OCI-LY1 (cell line): ENCODE results near the gene KRTAP5-3.
"Not testable (repeated sequence)": the region's sequence is repeated elsewhere in the genome, so short reads cannot be mapped to it uniquely, and the experiment has no call there.

Experiments
- H2AFZ ChIP-seq: fragments of 200-600 bp; sonication (generic), shearing (Covaris generic); 2 replicates; pipeline ENCODE4 v1.6.0; 2014; ENCODE audit warnings: antibody characterized with exemption, mild to moderate bottlenecking, low read length
- H3F3A ChIP-seq: fragments of 200-600 bp; sonication (generic), shearing (Covaris generic); 2 replicates; pipeline ENCODE4 v1.6.0; 2014; ENCODE audit warnings: mild to moderate bottlenecking, antibody characterized with exemption, low read length, moderate library complexity; ENCODE audit not compliant: insufficient read depth
- H3K27ac ChIP-seq: fragments of 200-600 bp; sonication (generic); 2 replicates; pipeline ENCODE4 v1.5.1; 2014; ENCODE audit warnings: low read length, mixed run types, mild to moderate bottlenecking, low read depth; ENCODE audit not compliant: poor library complexity, severe bottlenecking
- H3K27me3 ChIP-seq: fragments of 200-600 bp; sonication (generic); 2 replicates; pipeline ENCODE4 v1.6.0; 2014; ENCODE audit warnings: antibody characterized with exemption, mild to moderate bottlenecking, low read length, moderate library complexity; ENCODE audit not compliant: insufficient read depth
- H3K36me3 ChIP-seq: fragments of 200-600 bp; sonication (generic); 2 replicates; pipeline ENCODE4 v1.6.1; 2014; ENCODE audit warnings: mild to moderate bottlenecking, antibody characterized with exemption, low read length, moderate library complexity, mixed read lengths; ENCODE audit not compliant: insufficient read depth
- H3K4me1 ChIP-seq: fragments of 200-600 bp; sonication (generic); 2 replicates; pipeline ENCODE4 v1.5.1; 2014; ENCODE audit warnings: mild to moderate bottlenecking, low read length, moderate library complexity; ENCODE audit not compliant: insufficient read depth, severe bottlenecking
- H3K4me2 ChIP-seq: fragments of 200-600 bp; sonication (generic), shearing (Covaris generic); 2 replicates; pipeline ENCODE4 v1.6.1; 2014; ENCODE audit warnings: low read length
- H3K4me3 ChIP-seq: fragments of 200-600 bp; sonication (generic); 2 replicates; pipeline ENCODE4 v1.5.1; 2014; ENCODE audit warnings: low read length, low read depth, mild to moderate bottlenecking, mixed read lengths; ENCODE audit not compliant: poor library complexity, severe bottlenecking
- H3K79me2 ChIP-seq: fragments of 200-600 bp; shearing (Covaris generic); 2 replicates; pipeline ENCODE4 v1.6.1; 2016; ENCODE audit warnings: mixed run types, low read length, mixed read lengths; ENCODE audit not compliant: insufficient read depth
- H3K9ac ChIP-seq: fragments of 200-600 bp; sonication (generic), shearing (Covaris generic); 2 replicates; pipeline ENCODE4 v1.6.1; 2014; ENCODE audit warnings: mild to moderate bottlenecking, low read length, mixed read lengths
- H3K9me2 ChIP-seq: fragments of 200-600 bp; sonication (generic), shearing (Covaris generic); 2 replicates; pipeline ENCODE4 v1.6.1; 2014; ENCODE audit warnings: low read depth, mild to moderate bottlenecking, low read length, mixed read lengths
- H3K9me3 ChIP-seq: fragments of 200-600 bp; shearing (Covaris generic); 2 replicates; pipeline ENCODE4 v1.6.1; 2014; ENCODE audit warnings: low read length, mixed read lengths
- H4K20me1 ChIP-seq: fragments of 200-600 bp; sonication (generic), shearing (Covaris generic); 2 replicates; pipeline ENCODE4 v1.6.0; 2016; ENCODE audit warnings: mild to moderate bottlenecking, low read length; ENCODE audit not compliant: insufficient read depth
- EZH2 ChIP-seq: fragments of 200-600 bp; sonication (generic), shearing (Covaris generic); IDR thresholded peaks from 2 replicates; pipeline ENCODE4 v1.8.0; 2017; ENCODE audit warnings: borderline replicate concordance, mixed run types, mild to moderate bottlenecking, antibody characterized with exemption, low read length, moderate library complexity, mixed read lengths
- TF ChIP-seq, protein P1 (sequence below): fragments of 200-600 bp; sonication (generic), shearing (Covaris generic); IDR thresholded peaks from 2 replicates; pipeline ENCODE4 v1.5.1; 2017; ENCODE audit warnings: mild to moderate bottlenecking, antibody characterized with exemption, low read length, moderate library complexity, mixed read lengths

Gene KRTAP5-3

DNA sequence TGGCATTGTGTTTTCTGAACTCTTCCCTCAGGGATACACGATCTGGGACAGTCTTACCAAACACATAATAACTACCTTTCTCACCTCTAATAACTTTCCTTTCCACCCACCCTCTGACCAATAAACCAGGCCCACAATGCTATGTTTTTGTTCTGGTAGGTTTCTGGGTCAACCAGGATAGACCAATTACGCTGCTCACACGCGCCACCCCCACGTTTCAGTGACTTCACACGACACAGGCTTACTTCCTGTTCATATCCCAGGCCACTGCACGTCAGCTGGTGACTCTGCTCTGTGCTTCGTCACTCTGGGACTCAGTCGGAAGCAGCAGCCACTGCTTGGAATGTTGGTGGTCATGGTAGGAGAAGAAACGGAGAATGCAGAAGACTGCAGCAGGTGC is 11.2 kb upstream of the KRTAP5-3 start:
- Histone ChIP-seq H3K36me3 (no peaks in the 10 kb centered on the region), H3K4me2 (no peak overlapping the region), H4K20me1 (no peaks in the 10 kb centered on the region), H3K9me3 (no peaks in the 10 kb centered on the region), H3K27ac (no peak overlapping the region), H3F3A (no peaks in the 10 kb centered on the region), H3K9me2 (no peaks in the 10 kb centered on the region), H3K4me1 (no peaks in the 10 kb centered on the region), H2AFZ (no peak overlapping the region), H3K4me3 (no peak overlapping the region), H3K27me3 (peaks cover 6% of the 10 kb centered on the region; the same call in 1 of the 2 replicates), H3K79me2 (no peaks in the 10 kb centered on the region), H3K9ac (no peak overlapping the region)
- no peak for TF ChIP-seq EZH2
- TF ChIP-seq, protein P1, sequence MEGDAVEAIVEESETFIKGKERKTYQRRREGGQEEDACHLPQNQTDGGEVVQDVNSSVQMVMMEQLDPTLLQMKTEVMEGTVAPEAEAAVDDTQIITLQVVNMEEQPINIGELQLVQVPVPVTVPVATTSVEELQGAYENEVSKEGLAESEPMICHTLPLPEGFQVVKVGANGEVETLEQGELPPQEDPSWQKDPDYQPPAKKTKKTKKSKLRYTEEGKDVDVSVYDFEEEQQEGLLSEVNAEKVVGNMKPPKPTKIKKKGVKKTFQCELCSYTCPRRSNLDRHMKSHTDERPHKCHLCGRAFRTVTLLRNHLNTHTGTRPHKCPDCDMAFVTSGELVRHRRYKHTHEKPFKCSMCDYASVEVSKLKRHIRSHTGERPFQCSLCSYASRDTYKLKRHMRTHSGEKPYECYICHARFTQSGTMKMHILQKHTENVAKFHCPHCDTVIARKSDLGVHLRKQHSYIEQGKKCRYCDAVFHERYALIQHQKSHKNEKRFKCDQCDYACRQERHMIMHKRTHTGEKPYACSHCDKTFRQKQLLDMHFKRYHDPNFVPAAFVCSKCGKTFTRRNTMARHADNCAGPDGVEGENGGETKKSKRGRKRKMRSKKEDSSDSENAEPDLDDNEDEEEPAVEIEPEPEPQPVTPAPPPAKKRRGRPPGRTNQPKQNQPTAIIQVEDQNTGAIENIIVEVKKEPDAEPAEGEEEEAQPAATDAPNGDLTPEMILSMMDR: no peak

DNA sequence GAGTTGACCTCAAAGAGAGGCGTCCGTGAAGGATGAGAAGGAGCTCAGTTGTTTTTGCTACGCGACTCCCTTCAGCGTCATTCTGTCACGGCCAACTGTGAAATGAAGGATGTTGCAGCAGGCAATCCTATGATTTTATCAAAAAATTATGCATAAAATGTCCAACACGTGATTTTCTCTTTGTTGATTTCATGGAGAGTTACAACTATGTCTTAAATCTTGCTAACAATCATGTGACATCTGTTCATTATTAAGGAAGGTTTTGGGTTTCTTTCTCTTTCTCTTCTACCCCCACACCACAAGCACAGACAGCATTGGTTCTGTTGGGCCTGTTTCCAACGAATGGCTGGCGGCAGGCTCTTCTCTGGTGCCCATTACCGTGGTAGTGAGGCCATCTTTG is 10.0 kb upstream of the KRTAP5-3 start:
- no peak overlapping the region for H3K4me3 ChIP-seq
- TF ChIP-seq, protein P1: no peak
- no peak for TF ChIP-seq EZH2
- H3K9me3 ChIP-seq: no peaks in the 10 kb centered on the region
- no peaks in the 10 kb centered on the region for H4K20me1 ChIP-seq
- no peak overlapping the region for H3K9ac ChIP-seq
- H3K27me3 ChIP-seq: peaks cover 6% of the 10 kb centered on the region; the same call in 1 of the 2 replicates
- H3K27ac ChIP-seq: no peak overlapping the region
- H3F3A ChIP-seq: no peaks in the 10 kb centered on the region
- no peaks in the 10 kb centered on the region for H3K79me2 ChIP-seq
- no peaks in the 10 kb centered on the region for H3K36me3 ChIP-seq
- no peaks in the 10 kb centered on the region for H3K9me2 ChIP-seq
- no peaks in the 10 kb centered on the region for H3K4me1 ChIP-seq
- H3K4me2 ChIP-seq: no peak overlapping the region
- H2AFZ ChIP-seq: no peak overlapping the region

DNA sequence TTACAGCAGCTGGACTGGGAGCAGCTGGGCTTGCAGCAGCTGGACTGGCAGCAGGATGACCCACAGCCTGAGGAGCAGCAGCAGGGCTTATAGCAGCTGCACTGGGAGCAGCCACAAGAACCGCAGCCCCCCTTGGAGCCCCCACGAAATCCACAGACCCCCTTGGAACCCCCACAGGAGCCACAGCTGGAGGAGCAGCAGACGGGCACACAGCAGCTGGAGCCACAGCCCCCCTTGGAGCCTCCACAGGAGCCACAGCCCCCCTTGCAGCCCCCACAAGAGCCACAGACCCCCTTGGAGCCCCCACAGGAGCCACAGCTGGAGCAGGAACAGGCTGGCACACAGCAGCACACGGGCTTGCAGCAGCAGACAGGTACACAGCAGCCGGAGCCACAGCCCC is 362 bp downstream of the KRTAP5-3 start:
- H3F3A ChIP-seq, H3K36me3 ChIP-seq, H3K9me3 ChIP-seq, H3K9ac ChIP-seq, H3K79me2 ChIP-seq, H4K20me1 ChIP-seq, H2AFZ ChIP-seq, H3K4me2 ChIP-seq, H3K27me3 ChIP-seq, H3K9me2 ChIP-seq, H3K4me3 ChIP-seq, H3K27ac ChIP-seq, H3K4me1 ChIP-seq: not testable (repeated sequence)

DNA sequence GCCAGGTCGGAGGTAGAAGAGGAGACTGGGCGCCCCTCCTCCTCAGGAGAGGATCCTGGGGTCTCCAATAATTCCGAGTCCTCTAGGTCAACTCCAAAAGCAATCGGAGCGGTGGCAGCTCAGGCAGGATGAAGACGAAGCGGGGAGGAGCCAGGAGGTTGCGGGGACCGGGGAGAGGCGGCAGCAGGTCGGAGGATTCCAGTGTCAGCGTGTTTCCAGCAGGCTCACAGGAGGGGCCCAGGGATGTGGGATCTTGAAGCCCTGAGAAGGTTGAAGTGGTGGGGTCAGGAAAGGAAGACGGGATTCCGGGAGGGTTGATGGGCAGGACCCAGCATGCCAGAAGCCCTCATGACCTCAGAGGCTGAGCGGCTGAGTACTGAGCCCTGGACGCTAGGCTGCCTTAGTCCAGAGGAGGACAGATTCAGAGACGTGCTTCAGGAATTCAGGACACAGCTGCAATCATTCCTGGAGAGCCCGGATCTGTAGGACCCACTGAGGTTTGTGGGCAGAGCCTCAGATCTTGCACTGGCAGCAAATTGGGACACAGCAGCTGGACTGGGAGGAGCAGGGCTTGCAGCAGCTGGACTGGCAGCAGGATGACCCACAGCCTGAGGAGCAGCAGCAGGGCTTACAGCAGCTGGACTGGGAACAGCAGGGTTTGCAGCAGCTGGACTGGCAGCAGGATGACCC is 962 bp downstream of the KRTAP5-3 start:
- not testable (repeated sequence) for H3K27me3 ChIP-seq, H3K27ac ChIP-seq, H2AFZ ChIP-seq, H3K9ac ChIP-seq, H3K4me1 ChIP-seq, H3K9me2 ChIP-seq, H3K9me3 ChIP-seq, H3K4me2 ChIP-seq, H3K36me3 ChIP-seq, H3K79me2 ChIP-seq, H3K4me3 ChIP-seq, H4K20me1 ChIP-seq, H3F3A ChIP-seq

DNA sequence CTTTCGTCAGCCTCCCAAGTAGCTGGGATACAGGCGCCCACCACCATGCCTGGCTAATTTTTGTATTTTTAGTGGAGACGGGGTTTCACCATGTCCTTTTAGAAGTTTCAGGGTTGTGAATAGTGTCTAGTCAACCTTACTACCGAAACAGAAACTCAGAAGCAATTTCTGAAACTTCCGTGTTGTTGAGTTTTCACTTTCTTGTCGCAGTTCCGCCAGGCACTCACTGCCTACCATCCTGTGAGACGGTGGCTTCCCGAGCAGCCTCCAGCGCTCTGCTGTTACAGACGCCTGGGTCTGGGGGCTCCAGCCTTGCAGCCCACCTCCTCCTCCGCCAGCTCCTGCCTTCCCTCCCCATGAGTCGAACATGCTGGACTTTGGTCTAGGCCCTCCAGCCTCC is 2.3 kb downstream of the KRTAP5-3 start:
- not testable (repeated sequence) for H2AFZ ChIP-seq, H3K9ac ChIP-seq, H3K27me3 ChIP-seq, H3K4me1 ChIP-seq, H3K27ac ChIP-seq, H3F3A ChIP-seq, H4K20me1 ChIP-seq, H3K9me2 ChIP-seq, H3K36me3 ChIP-seq, H3K9me3 ChIP-seq, H3K79me2 ChIP-seq
- Histone ChIP-seq H3K4me2 (peak overlapping the region; percentile 63), H3K4me3 (peak overlapping the region; percentile 33)
